Fibroblast of skin of back (primary cell): ENCODE data around the gene MPG.

Source experiments
- DNase-seq: peaks from one replicate; pipeline ENCODE4 v3.0.0-alpha.2; 2013

Gene MPG

DNA sequence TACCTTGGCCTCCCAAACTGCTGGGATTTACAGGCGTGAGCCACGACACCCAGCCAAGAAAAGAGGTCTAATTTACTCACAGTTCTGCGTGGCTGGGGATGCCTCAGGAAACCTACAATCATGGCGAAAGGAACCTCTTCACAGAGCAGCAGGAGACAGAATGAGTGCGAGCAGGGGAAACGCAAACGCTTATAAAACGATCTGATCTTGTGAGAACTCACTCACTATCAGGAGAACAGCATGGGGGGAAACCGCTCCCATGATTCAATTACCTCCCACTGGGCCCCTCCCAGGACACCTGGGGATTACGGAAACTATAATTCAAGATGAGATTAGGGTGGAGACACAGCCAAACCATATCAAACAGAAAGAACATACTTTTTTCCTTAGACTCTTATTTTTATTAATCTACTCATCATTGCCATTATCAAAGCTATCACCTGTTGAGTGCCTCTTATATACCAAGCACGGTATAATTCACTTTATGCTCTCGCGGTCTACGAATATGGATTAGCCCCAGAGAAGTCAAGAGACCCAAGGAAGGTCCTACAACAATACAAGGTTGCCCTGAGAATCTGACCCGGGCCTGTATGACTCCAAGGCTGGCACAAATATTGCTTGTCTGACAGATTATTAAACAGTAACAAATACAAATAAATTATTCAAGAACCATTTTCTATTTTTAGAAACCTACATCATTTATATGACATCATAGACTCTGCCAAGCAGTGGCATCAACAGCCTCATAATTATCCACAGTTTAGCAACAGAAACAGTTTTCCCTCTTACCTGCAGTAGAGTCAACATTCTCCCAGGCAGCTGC lies 27.0 kb upstream of the MPG start:
- no peak for DNase-seq

- peak; percentile 98 for DNase-seq
Measured at GRCh38 chr16:53346-54236, 24.4 kb upstream of the MPG start, which contains the start of the genes POLR3K and SNRNP25. Gene POLR3K (minus strand): TSS chr16:53608. CDS start chr16:53586, 22 bp downstream. Gene SNRNP25 (plus strand): TSS chr16:53828. CDS start chr16:54017, 189 bp downstream.

DNA sequence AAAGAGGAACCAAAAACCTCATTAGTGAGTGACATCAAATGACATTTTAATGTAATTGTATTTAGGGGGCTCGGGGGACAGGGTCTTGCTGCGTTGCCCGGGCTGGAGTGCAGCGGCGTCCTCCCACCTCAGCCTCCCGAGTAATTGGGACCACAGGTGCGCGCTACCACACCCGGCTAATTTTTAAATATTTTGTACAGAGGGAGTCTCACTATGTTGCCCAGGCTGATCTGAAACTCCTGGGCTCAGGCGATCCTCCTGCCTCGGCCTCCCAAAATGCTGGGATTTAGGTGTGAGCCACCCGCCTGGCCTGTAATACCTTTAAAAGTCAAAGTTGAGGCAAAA lies 23.8 kb upstream of the MPG start:
- no peak for DNase-seq

- no peak for DNase-seq
Measured at GRCh38 chr16:55571-56136, 22.4 kb upstream of the MPG start.

- DNase-seq = no peak
Measured at GRCh38 chr16:56231-56927, 21.6 kb upstream of the MPG start.

GRCh38 chr16:57711-58110 lies 20.3 kb upstream of the MPG start:
- no peak for DNase-seq

DNA sequence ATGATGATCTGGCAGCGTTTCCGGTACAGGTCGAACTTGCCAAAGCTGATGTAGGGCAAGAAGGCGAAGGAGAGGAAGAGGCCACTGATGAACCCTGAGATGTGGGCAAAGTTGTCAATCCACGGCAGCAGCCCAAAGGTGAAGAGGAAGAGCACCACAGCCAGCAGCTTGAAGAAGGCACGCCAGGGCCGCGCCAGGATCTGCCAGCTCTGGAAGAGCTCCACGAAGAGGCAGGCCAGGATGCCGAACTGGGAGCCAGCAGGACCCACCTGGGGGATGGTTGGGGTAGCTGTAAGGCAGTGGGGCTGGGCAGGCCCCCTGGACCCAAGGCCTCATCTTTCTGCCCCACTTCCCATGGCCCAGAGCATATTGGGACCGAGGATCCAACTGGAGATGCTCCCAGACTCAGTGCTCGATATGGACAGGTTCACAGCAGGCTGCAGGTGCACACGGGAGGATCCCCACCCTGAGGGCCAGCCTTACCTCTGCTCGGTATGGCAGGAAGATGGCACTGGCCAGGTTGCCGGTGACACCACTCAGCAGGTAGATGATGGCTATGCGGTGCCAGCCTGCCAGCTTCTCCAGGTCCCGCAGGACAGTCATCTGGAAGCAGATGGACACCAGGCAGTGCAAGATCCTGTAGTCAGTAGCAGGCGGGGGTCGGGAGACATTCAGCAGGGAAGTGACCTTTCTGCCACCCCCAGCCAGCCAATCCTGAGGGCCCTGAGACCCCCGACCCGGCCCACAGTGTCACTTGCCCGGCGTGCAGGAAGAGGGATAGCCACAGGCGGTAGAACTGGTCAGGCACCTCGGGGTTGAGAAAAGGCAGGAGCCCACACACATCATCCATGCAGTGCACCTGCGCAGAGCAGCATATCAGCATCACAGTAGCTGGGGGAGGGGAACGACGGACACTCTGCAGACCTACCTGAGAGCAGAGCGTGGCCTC lies 19.3 kb upstream of the MPG start:
- DNase-seq = no peak

GRCh38 chr16:59440-60059 lies 18.5 kb upstream of the MPG start:
- DNase-seq = no peak

DNA sequence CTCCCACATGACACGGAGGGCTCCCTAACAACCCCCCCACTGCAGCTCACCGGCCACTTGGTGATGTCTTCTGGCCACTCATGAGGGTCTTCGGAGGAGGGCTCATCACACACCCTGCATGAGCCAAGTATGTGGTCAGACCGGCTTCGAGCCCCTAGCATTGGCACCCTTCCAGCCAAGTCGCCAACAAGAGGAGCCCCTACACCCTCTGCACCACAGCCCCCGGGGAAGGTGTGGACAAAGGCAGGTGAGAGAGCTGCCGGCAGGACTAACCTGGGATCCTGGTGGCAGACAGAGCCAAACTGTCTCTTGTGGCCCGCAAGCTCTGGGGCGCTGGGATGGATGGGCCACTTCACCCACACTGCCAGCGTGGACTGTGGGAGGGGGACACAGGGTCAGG lies 17.9 kb upstream of the MPG start:
- no peak for DNase-seq

GRCh38 chr16:60929-61878 lies 16.8 kb upstream of the MPG start:
- no peak for DNase-seq

- no peak for DNase-seq
Measured at GRCh38 chr16:61879-62281, 16.1 kb upstream of the MPG start.

- no peak for DNase-seq
Measured at GRCh38 chr16:62283-62967, 15.6 kb upstream of the MPG start.

GRCh38 chr16:62968-63391 lies 15.0 kb upstream of the MPG start:
- DNase-seq = no peak

DNA sequence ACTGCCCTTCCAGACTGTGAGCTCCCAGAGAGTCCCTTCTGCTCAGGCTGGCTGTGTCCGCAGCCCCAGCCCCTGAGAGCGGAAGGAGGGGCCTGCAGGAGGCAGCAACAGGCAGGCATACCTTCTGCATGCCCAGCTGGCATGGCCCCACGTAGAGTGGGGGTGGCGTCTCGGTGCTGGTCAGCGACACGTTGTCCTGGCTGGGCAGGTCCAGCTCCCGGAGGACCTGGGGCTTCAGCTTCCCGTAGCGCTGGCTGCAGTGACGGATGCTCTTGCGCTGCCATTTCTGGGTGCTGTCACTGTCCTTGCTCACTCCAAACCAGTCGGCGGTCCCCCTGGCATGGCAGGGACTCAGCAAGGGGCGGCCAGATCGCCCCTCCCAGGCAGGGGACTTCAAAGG lies 14.6 kb upstream of the MPG start:
- DNase-seq = no peak

DNA sequence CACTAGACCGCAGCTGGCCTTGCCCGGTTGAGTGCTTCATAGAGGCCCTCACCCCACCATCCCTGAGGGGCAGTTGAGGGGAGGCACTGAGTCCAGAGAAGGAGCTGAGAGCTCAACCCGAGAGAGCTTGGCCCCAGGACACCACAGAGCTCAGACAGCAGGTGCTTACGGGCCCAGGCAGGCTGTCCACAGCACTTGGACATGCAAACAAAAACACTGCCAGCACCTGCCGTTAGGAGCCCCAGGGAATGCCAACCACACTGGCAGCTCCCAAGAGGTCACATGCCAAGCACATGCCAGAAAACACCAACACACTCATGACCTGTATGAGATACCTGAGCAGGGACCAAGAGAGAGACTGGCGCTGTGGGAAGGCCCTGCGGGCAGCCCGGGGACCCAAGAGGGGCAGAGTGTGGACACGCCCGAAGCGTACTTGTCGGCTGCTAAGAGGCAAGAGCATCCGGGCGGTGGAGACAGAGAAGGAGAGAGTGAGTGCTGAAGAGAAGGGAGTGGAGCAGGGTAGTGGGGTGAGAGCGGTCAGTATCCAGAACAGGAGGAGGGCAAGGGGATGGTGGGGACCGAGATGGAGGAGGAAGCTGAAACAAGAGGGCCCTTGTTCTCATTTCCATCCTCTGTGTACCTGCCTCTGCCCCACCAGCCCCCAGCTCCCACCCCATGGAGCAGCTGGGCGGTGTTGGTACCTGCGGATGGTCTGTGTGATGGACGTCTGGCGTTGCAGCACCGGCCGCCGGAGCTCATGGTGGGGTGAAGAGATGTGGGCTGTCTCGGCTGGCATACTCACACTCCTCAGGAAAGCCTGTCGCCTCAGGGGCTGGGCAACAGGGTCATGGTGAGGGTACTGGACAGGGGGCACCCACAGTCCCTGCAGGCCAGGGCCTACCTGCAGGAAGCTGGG lies 13.8 kb upstream of the MPG start:
- DNase-seq = no peak

- DNase-seq = no peak
Measured at GRCh38 chr16:64914-65255, 13.1 kb upstream of the MPG start.

- DNase-seq = peak; percentile 66
Measured at GRCh38 chr16:65745-66144, 12.3 kb upstream of the MPG start.
